GM12873 (cell line): ENCODE results near the gene NPL.

ENCODE experiments used
- TF ChIP-seq, protein P1 (sequence below): IDR thresholded peaks from 2 replicates; pipeline ENCODE4 v1.5.1; 2012; ENCODE audit warnings: low read depth, mild to moderate bottlenecking, moderate library complexity, low read length, control low read depth; ENCODE audit not compliant: insufficient read depth; ENCODE audit errors: missing control alignments

Gene NPL

DNA sequence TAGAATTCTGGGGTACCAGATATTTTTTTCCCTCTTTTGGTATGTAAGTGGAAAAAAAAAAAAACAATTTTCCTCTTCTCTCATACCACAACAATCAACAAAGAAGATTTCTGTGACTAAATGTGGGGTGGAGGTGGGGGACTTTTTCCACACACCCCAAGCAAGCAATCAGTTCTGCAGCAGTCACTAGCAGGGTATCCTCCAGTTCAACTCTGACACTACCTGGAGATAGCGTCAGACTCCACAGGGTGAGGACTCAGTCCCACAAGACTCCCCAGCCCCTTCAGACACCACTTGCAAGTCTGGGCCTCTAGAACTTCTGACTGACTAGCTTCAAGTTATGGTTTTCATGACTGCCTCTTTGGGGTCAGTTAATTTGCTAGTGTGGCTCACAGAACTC is 55.8 kb downstream of the NPL start:
- TF ChIP-seq, protein P1, sequence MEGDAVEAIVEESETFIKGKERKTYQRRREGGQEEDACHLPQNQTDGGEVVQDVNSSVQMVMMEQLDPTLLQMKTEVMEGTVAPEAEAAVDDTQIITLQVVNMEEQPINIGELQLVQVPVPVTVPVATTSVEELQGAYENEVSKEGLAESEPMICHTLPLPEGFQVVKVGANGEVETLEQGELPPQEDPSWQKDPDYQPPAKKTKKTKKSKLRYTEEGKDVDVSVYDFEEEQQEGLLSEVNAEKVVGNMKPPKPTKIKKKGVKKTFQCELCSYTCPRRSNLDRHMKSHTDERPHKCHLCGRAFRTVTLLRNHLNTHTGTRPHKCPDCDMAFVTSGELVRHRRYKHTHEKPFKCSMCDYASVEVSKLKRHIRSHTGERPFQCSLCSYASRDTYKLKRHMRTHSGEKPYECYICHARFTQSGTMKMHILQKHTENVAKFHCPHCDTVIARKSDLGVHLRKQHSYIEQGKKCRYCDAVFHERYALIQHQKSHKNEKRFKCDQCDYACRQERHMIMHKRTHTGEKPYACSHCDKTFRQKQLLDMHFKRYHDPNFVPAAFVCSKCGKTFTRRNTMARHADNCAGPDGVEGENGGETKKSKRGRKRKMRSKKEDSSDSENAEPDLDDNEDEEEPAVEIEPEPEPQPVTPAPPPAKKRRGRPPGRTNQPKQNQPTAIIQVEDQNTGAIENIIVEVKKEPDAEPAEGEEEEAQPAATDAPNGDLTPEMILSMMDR: no peak

DNA sequence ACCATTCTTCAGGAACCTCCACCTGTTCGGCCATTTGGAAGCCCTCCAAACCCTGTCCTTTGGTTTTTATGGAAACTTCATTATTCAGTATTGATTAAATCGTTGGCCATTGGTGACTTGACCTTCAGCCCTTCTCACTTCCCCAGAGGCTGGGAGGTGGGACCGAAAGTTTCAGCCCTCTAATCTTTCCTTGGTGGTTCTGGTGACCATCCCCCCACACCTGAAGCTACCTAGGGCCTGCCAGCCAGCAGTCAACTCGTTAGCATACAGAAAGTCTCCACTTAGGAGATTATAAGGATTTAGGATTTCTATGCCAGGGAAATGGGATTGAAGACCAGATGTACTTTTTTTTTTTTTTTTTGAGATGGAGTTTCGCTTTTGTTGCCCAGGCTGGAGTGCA is 56.3 kb downstream of the NPL start:
- TF ChIP-seq, protein P1: no peak

GRCh38 chr1:182847105-182847504 is 57.5 kb downstream of the NPL start:
- TF ChIP-seq, protein P1: no peak

GRCh38 chr1:182848736-182849135 is 59.2 kb downstream of the NPL start:
- TF ChIP-seq, protein P1: no peak

DNA sequence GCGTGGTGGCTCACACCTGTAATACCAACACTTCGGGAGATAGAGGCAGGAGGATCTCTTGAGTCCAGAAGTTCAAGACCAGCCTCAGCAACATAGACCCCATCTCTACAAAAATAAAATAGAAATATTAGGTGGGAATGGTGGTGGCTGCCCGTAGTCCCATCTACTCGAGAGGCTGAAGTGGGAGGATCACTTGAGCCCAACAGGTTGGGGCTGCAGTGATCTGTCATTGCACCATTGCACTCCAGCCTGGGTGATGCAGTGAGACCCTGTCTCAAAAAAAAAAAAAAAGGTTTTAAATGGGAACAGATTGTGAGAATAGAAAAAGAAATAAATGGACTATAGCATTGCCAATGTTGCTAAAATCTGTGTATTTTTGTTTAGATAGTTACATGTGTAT is 60.7 kb downstream of the NPL start:
- TF ChIP-seq, protein P1: no peak

- TF ChIP-seq, protein P1: no peak
These were observed 62.3 kb downstream of the NPL start for GRCh38 chr1:182851825-182852224.

- TF ChIP-seq, protein P1: no peak
These were observed 66.3 kb downstream of the NPL start for GRCh38 chr1:182855911-182856310.
